OCI-LY1 (cell line): ENCODE measurements around the gene IL15RA.

Experiments
- H2AFZ ChIP-seq: fragments of 200-600 bp; sonication (generic), shearing (Covaris generic); 2 replicates; pipeline ENCODE4 v1.6.0; 2014; ENCODE audit warnings: antibody characterized with exemption, mild to moderate bottlenecking, low read length
- H3F3A ChIP-seq: fragments of 200-600 bp; sonication (generic), shearing (Covaris generic); 2 replicates; pipeline ENCODE4 v1.6.0; 2014; ENCODE audit warnings: mild to moderate bottlenecking, antibody characterized with exemption, low read length, moderate library complexity; ENCODE audit not compliant: insufficient read depth
- H3K27ac ChIP-seq: fragments of 200-600 bp; sonication (generic); 2 replicates; pipeline ENCODE4 v1.5.1; 2014; ENCODE audit warnings: low read length, mixed run types, mild to moderate bottlenecking, low read depth; ENCODE audit not compliant: poor library complexity, severe bottlenecking
- H3K27me3 ChIP-seq: fragments of 200-600 bp; sonication (generic); 2 replicates; pipeline ENCODE4 v1.6.0; 2014; ENCODE audit warnings: antibody characterized with exemption, mild to moderate bottlenecking, low read length, moderate library complexity; ENCODE audit not compliant: insufficient read depth
- H3K36me3 ChIP-seq: fragments of 200-600 bp; sonication (generic); 2 replicates; pipeline ENCODE4 v1.6.1; 2014; ENCODE audit warnings: mild to moderate bottlenecking, antibody characterized with exemption, low read length, moderate library complexity, mixed read lengths; ENCODE audit not compliant: insufficient read depth
- H3K4me1 ChIP-seq: fragments of 200-600 bp; sonication (generic); 2 replicates; pipeline ENCODE4 v1.5.1; 2014; ENCODE audit warnings: mild to moderate bottlenecking, low read length, moderate library complexity; ENCODE audit not compliant: insufficient read depth, severe bottlenecking
- H3K4me2 ChIP-seq: fragments of 200-600 bp; sonication (generic), shearing (Covaris generic); 2 replicates; pipeline ENCODE4 v1.6.1; 2014; ENCODE audit warnings: low read length
- H3K4me3 ChIP-seq: fragments of 200-600 bp; sonication (generic); 2 replicates; pipeline ENCODE4 v1.5.1; 2014; ENCODE audit warnings: low read length, low read depth, mild to moderate bottlenecking, mixed read lengths; ENCODE audit not compliant: poor library complexity, severe bottlenecking
- H3K79me2 ChIP-seq: fragments of 200-600 bp; shearing (Covaris generic); 2 replicates; pipeline ENCODE4 v1.6.1; 2016; ENCODE audit warnings: mixed run types, low read length, mixed read lengths; ENCODE audit not compliant: insufficient read depth
- H3K9ac ChIP-seq: fragments of 200-600 bp; sonication (generic), shearing (Covaris generic); 2 replicates; pipeline ENCODE4 v1.6.1; 2014; ENCODE audit warnings: mild to moderate bottlenecking, low read length, mixed read lengths
- H3K9me2 ChIP-seq: fragments of 200-600 bp; sonication (generic), shearing (Covaris generic); 2 replicates; pipeline ENCODE4 v1.6.1; 2014; ENCODE audit warnings: low read depth, mild to moderate bottlenecking, low read length, mixed read lengths
- H3K9me3 ChIP-seq: fragments of 200-600 bp; shearing (Covaris generic); 2 replicates; pipeline ENCODE4 v1.6.1; 2014; ENCODE audit warnings: low read length, mixed read lengths
- H4K20me1 ChIP-seq: fragments of 200-600 bp; sonication (generic), shearing (Covaris generic); 2 replicates; pipeline ENCODE4 v1.6.0; 2016; ENCODE audit warnings: mild to moderate bottlenecking, low read length; ENCODE audit not compliant: insufficient read depth
- CTCF ChIP-seq: fragments of 200-600 bp; sonication (generic), shearing (Covaris generic); IDR thresholded peaks from 2 replicates; pipeline ENCODE4 v1.5.1; 2017; ENCODE audit warnings: mild to moderate bottlenecking, antibody characterized with exemption, low read length, moderate library complexity, mixed read lengths
- EZH2 ChIP-seq: fragments of 200-600 bp; sonication (generic), shearing (Covaris generic); IDR thresholded peaks from 2 replicates; pipeline ENCODE4 v1.8.0; 2017; ENCODE audit warnings: borderline replicate concordance, mixed run types, mild to moderate bottlenecking, antibody characterized with exemption, low read length, moderate library complexity, mixed read lengths

IL15RA gene

GRCh38 chr10:5917305-5917704 lies 60.0 kb downstream of the IL15RA start:
- Histone ChIP-seq H3K27ac (no peak overlapping the region), H2AFZ (no peak overlapping the region), H3F3A (no peaks in the 10 kb centered on the region), H3K9me2 (no peaks in the 10 kb centered on the region), H3K9me3 (no peaks in the 10 kb centered on the region), H3K4me3 (no peak overlapping the region), H3K4me2 (no peak overlapping the region), H3K9ac (no peak overlapping the region), H3K4me1 (no peaks in the 10 kb centered on the region), H3K27me3 (no peaks in the 10 kb centered on the region), H3K79me2 (no peaks in the 10 kb centered on the region), H4K20me1 (no peaks in the 10 kb centered on the region), H3K36me3 (peaks cover 93% of the 10 kb centered on the region)
- TF ChIP-seq CTCF = no peak
- no peak for TF ChIP-seq EZH2

- H3K9me2 ChIP-seq = no peaks in the 10 kb centered on the region
- H3F3A ChIP-seq = no peaks in the 10 kb centered on the region
- no peak overlapping the region for H3K4me3 ChIP-seq
- no peaks in the 10 kb centered on the region for H3K4me1 ChIP-seq
- H3K4me2 ChIP-seq = no peak overlapping the region
- H3K9ac ChIP-seq = no peak overlapping the region
- H3K27ac ChIP-seq = no peak overlapping the region
- no peaks in the 10 kb centered on the region for H3K9me3 ChIP-seq
- H3K36me3 ChIP-seq = peaks cover 91% of the 10 kb centered on the region
- TF ChIP-seq CTCF = no peak
- TF ChIP-seq EZH2 = no peak
- no peaks in the 10 kb centered on the region for H3K27me3 ChIP-seq
- no peak overlapping the region for H2AFZ ChIP-seq
- H3K79me2 ChIP-seq = no peaks in the 10 kb centered on the region
- no peaks in the 10 kb centered on the region for H4K20me1 ChIP-seq
Measured at GRCh38 chr10:5915451-5915850, 61.9 kb downstream of the IL15RA start.

- TF ChIP-seq EZH2 (no peak), CTCF (no peak)
- no peaks in the 10 kb centered on the region for H3K27me3 ChIP-seq
- no peak overlapping the region for H3K9ac ChIP-seq
- H3K9me2 ChIP-seq = no peaks in the 10 kb centered on the region
- H3K4me1 ChIP-seq = no peaks in the 10 kb centered on the region
- H3K9me3 ChIP-seq = no peaks in the 10 kb centered on the region
- H3K79me2 ChIP-seq = no peaks in the 10 kb centered on the region
- no peak overlapping the region for H3K4me2 ChIP-seq
- H3K36me3 ChIP-seq = peaks cover 93% of the 10 kb centered on the region
- no peaks in the 10 kb centered on the region for H3F3A ChIP-seq
- no peak overlapping the region for H3K4me3 ChIP-seq
- H4K20me1 ChIP-seq = no peaks in the 10 kb centered on the region
- no peak overlapping the region for H3K27ac ChIP-seq
- no peak overlapping the region for H2AFZ ChIP-seq
Measured at GRCh38 chr10:5913736-5914135, 63.6 kb downstream of the IL15RA start.
